ENCODE results near the gene PDK3.

PDK3 gene

DNA sequence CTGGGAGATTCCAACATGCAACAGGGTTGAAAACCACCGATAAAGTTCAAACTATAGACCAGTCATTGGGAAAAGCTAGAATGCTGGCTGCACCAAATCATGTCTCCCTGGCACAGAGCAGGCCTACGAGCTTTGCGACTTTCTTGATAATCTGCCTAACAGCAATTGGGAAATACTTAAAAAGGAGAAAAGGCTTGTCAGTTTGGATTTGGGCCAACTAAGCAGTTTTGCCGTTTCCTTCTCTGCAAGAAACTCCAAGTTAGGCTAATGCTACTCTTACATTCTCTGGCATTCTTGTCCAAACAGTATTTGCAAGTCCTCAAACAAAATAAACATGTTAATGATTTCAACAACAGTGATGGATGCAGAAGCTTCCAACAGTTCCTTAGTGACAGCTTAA, 87.9 kb downstream of the PDK3 start:
- no peak for DNase-seq (ENCODE audit: low spot score)

DNA sequence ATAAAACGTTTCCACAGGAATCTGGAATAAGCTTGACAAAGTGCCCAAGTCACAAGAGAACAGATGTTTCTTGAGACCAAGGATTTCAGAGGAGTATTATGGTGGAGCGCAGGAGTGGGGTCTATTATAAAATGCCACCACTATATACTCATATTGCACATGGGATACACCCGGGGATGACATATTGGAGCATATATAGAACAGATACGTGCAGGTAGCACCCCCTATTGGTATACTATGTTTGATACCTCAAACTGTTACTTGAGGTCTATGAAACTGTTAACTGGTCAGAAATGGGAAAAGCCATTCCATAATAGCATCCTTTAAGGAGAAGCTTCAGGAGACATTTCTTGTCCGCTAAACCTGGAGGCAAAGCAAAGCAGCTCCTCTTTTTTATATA, 96.0 kb downstream of the PDK3 start:
- no peak for DNase-seq (ENCODE audit: low spot score)

- DNase-seq (ENCODE audit: low spot score): no peak
Observed at GRCh38 chrX:24563291-24564010, 98.4 kb downstream of the PDK3 start.

- DNase-seq (ENCODE audit: low spot score): no peak
Observed at GRCh38 chrX:24566240-24566639, 101.2 kb downstream of the PDK3 start.

DNA sequence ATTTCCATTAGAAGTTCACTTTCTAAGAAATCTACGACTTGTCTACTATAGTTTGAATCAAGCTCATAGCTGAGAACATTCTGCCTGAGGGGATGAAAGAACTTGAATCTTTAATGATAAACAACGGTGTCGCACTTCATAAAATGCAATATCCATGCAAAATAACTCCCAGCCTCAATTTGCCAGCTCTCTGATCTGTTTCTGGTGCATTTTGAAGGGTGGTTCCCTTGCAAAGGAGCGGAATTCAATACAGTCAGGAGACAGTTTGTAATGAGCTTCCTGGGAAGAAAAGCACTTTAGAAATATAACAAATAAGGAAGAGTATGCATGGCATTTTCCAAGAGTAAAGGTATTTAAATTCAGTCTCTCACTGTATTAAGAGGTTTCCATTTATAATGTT, 102.1 kb downstream of the PDK3 start:
- no peak for DNase-seq (ENCODE audit: low spot score)

DNA sequence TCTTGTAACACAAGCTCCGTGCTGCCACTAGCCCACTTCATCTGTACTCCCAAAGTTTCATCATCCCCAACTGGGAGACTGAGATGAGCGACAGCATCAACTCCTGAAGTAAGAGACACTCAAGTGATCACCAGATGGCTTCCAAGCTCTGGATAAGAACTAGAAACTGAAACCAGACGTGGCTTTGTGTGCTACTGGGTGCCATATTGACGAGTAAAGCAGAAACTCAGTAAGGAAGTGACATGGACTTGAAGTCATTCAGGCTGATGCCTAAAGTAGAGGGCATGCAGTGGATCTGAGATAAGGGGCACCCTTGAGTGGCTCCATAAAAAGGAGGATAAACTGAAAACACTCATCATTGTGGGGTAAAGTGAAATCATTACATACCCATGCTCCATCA, 109.7 kb downstream of the PDK3 start:
- DNase-seq (ENCODE audit: low spot score): no peak

- DNase-seq (ENCODE audit: low spot score): no peak
Observed at GRCh38 chrX:24575496-24575895, 110.4 kb downstream of the PDK3 start.

- no peak for DNase-seq (ENCODE audit: low spot score)
Observed at GRCh38 chrX:24577091-24577490, 112.0 kb downstream of the PDK3 start.
